ENCODE results near the gene SRCIN1.

Gene SRCIN1

GRCh38 chr17:38560503-38561318, 45.0 kb downstream of the SRCIN1 start:
- H3K27me3 ChIP-seq (ENCODE audit: control insufficient read depth, insufficient read depth, low read length) = peaks cover 66% of the 10 kb centered on the region
- H3K9ac ChIP-seq (ENCODE audit: low read length) = no peak overlapping the region
- H3K4me1 ChIP-seq (ENCODE audit: control insufficient read depth, insufficient read depth, low read length) = peaks cover 36% of the 10 kb centered on the region
- H3K9me3 ChIP-seq (ENCODE audit: control insufficient read depth, low read length) = no peaks in the 10 kb centered on the region
- no peaks in the 10 kb centered on the region for H3K36me3 ChIP-seq (ENCODE audit: control insufficient read depth, insufficient read depth, low read length)
- H3K4me3 ChIP-seq (ENCODE audit: low read length) = no peak overlapping the region

DNA sequence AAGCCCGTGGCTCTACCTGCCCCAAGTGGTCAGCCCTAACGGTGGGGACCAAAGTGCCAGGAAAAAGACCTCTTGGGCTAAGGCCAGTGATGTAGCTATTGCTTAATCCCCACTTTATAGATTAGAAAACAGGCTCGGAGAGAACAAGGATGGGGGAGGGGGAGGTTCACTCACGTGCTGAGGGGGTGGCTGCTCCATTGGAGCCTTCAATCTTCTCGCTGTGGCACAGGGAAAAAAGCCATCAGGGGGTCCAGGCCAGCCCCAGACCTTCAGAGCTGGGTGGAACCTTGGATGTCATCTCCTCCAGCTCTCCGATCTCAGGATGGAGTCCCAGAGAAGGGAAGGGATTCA, 45.9 kb downstream of the SRCIN1 start:
- no peaks in the 10 kb centered on the region for H3K9me3 ChIP-seq (ENCODE audit: control insufficient read depth, low read length)
- no peak overlapping the region for H3K9ac ChIP-seq (ENCODE audit: low read length)
- peaks cover 61% of the 10 kb centered on the region for H3K27me3 ChIP-seq (ENCODE audit: control insufficient read depth, insufficient read depth, low read length)
- H3K4me3 ChIP-seq (ENCODE audit: low read length) = peak overlapping the region; percentile 4
- no peaks in the 10 kb centered on the region for H3K36me3 ChIP-seq (ENCODE audit: control insufficient read depth, insufficient read depth, low read length)
- H3K4me1 ChIP-seq (ENCODE audit: control insufficient read depth, insufficient read depth, low read length) = peaks cover 36% of the 10 kb centered on the region

DNA sequence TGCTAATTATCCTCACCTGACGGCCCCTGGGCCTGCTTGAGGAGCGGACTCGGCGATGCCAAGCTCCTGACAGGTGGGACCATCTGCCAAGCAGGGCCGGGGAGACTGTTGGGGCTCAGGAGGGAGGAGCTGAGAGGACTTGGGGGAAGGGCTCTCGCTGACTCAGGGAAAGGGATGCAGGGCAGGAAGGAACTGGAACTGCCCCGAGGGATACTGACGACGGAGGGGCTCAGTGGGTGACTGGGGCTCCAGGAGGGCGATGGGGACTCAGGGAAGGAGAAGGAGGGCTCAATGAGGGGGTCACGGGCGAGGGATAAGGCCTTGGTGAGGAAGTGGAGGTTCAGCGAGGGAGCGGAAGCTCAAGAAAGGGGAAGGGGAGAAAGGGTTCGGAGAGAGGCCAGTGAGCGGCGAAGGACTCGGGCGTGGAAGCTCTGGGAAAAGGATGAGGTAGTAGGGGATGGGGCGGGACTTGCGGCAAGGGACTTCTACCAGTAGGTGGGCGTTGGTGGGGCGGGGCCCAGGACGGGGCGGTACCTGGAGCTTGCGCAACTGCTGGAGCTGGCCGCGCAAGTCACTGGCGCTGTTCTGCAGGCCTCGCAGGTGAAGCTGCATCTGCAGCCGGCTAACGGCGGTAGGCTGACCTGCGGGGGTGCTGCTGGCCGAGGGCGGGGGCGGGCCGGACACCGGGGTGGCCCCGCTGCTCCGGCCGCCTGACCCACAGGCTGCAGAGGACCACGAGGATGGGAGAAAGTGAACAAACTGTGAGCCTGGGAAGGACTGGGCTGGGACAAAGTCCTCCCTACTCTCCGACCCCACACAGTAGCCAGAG, 46.5 kb downstream of the SRCIN1 start:
- Histone ChIP-seq H3K4me3 (ENCODE audit: low read length) (peak overlapping the region; percentile 50), H3K9me3 (ENCODE audit: control insufficient read depth, low read length) (no peaks in the 10 kb centered on the region), H3K9ac (ENCODE audit: low read length) (peak overlapping the region; percentile 56), H3K4me1 (ENCODE audit: control insufficient read depth, insufficient read depth, low read length) (peaks cover 36% of the 10 kb centered on the region), H3K36me3 (ENCODE audit: control insufficient read depth, insufficient read depth, low read length) (no peaks in the 10 kb centered on the region), H3K27me3 (ENCODE audit: control insufficient read depth, insufficient read depth, low read length) (peaks cover 56% of the 10 kb centered on the region)

DNA sequence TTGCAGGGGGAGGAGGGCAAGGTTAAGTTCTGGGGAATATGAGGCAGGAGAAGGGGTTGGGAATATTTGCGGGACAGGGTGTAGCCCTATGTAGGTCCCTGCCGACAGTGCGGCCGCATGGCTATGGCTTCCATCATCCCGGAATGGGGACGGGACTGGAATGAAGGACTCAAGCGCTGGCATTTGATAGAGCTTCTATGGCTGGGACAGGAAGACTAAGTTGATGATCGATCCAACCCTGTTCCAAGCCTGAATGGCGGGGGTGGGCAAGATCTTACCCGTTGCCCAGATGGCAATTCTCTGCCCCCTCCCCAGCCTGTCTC, 47.1 kb downstream of the SRCIN1 start:
- Histone ChIP-seq H3K4me1 (ENCODE audit: control insufficient read depth, insufficient read depth, low read length) (peaks cover 36% of the 10 kb centered on the region), H3K36me3 (ENCODE audit: control insufficient read depth, insufficient read depth, low read length) (no peaks in the 10 kb centered on the region), H3K9ac (ENCODE audit: low read length) (peak overlapping the region; percentile 56), H3K9me3 (ENCODE audit: control insufficient read depth, low read length) (no peaks in the 10 kb centered on the region), H3K27me3 (ENCODE audit: control insufficient read depth, insufficient read depth, low read length) (peaks cover 51% of the 10 kb centered on the region), H3K4me3 (ENCODE audit: low read length) (peak overlapping the region; percentile 3)

DNA sequence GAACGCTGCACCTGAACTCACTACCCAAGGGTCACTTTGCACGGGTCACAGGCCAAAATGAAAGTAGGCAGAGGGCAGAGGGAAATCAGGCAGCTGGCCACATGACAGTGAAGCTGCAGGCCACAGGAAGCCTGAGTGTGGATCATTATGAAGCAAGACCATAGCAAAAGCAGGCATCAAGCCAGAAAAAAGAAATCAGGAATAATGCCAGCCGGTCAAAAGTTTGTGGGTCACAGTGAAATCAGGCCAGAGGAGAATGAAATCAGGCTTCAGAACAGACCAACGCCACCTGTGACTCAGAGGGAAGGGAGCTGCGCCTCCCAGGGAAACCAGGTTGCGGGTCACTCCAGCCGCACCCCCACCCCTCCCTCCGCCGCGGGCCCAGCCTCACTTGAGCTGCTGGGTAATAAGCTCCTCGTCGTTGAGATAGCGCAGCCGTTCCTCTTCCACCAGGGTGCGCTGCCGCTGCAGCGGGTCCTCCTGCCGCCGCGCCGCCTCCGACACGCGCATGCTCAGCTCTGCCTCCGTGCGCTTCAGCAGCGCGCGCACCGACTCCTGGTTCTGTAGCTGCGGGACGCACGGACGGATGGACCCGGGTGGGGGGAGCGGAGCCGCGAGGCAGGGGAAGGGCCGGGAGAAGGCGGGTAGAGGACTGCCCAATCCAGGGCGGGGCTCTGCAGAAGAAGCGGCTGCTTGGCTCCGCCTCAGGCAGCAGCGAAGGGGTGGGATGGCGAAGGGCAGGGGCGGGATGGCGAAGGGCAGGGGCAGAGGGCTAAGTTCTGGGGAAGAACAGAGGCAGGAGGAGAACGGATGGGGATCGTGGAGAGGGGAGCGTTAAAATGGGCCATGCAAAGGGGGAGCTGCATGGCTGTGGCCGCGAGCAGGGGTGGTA, 47.7 kb downstream of the SRCIN1 start:
- Histone ChIP-seq H3K9ac (ENCODE audit: low read length) (peak overlapping the region; percentile 30), H3K4me1 (ENCODE audit: control insufficient read depth, insufficient read depth, low read length) (peaks cover 36% of the 10 kb centered on the region), H3K27me3 (ENCODE audit: control insufficient read depth, insufficient read depth, low read length) (peaks cover 45% of the 10 kb centered on the region), H3K36me3 (ENCODE audit: control insufficient read depth, insufficient read depth, low read length) (no peaks in the 10 kb centered on the region), H3K4me3 (ENCODE audit: low read length) (peak overlapping the region; percentile 3), H3K9me3 (ENCODE audit: control insufficient read depth, low read length) (no peaks in the 10 kb centered on the region)

- H3K9ac ChIP-seq (ENCODE audit: low read length) = peak overlapping the region; percentile 30
- no peaks in the 10 kb centered on the region for H3K9me3 ChIP-seq (ENCODE audit: control insufficient read depth, low read length)
- peaks cover 36% of the 10 kb centered on the region for H3K4me1 ChIP-seq (ENCODE audit: control insufficient read depth, insufficient read depth, low read length)
- peaks cover 38% of the 10 kb centered on the region for H3K27me3 ChIP-seq (ENCODE audit: control insufficient read depth, insufficient read depth, low read length)
- no peaks in the 10 kb centered on the region for H3K36me3 ChIP-seq (ENCODE audit: control insufficient read depth, insufficient read depth, low read length)
- no peak overlapping the region for H3K4me3 ChIP-seq (ENCODE audit: low read length)
These were observed 48.4 kb downstream of the SRCIN1 start for GRCh38 chr17:38557396-38557795.

GRCh38 chr17:38556239-38556638, 49.5 kb downstream of the SRCIN1 start:
- Histone ChIP-seq H3K9me3 (ENCODE audit: control insufficient read depth, low read length) (no peaks in the 10 kb centered on the region), H3K36me3 (ENCODE audit: control insufficient read depth, insufficient read depth, low read length) (no peaks in the 10 kb centered on the region), H3K4me1 (ENCODE audit: control insufficient read depth, insufficient read depth, low read length) (peaks cover 36% of the 10 kb centered on the region), H3K9ac (ENCODE audit: low read length) (no peak overlapping the region), H3K27me3 (ENCODE audit: control insufficient read depth, insufficient read depth, low read length) (peaks cover 26% of the 10 kb centered on the region), H3K4me3 (ENCODE audit: low read length) (no peak overlapping the region)

- Histone ChIP-seq H3K9me3 (ENCODE audit: control insufficient read depth, low read length) (no peaks in the 10 kb centered on the region), H3K9ac (ENCODE audit: low read length) (no peak overlapping the region), H3K4me1 (ENCODE audit: control insufficient read depth, insufficient read depth, low read length) (peaks cover 35% of the 10 kb centered on the region), H3K27me3 (ENCODE audit: control insufficient read depth, insufficient read depth, low read length) (peaks cover 11% of the 10 kb centered on the region), H3K4me3 (ENCODE audit: low read length) (no peak overlapping the region), H3K36me3 (ENCODE audit: control insufficient read depth, insufficient read depth, low read length) (no peaks in the 10 kb centered on the region)
These were observed 51.1 kb downstream of the SRCIN1 start for GRCh38 chr17:38554430-38555350.

- Histone ChIP-seq H3K4me1 (ENCODE audit: control insufficient read depth, insufficient read depth, low read length) (peaks cover 11% of the 10 kb centered on the region), H3K9ac (ENCODE audit: low read length) (no peak overlapping the region), H3K9me3 (ENCODE audit: control insufficient read depth, low read length) (no peaks in the 10 kb centered on the region), H3K4me3 (ENCODE audit: low read length) (no peak overlapping the region), H3K27me3 (ENCODE audit: control insufficient read depth, insufficient read depth, low read length) (no peaks in the 10 kb centered on the region), H3K36me3 (ENCODE audit: control insufficient read depth, insufficient read depth, low read length) (no peaks in the 10 kb centered on the region)
These were observed 53.4 kb downstream of the SRCIN1 start for GRCh38 chr17:38552343-38552742.

- Histone ChIP-seq H3K36me3 (ENCODE audit: control insufficient read depth, insufficient read depth, low read length) (no peaks in the 10 kb centered on the region), H3K9ac (ENCODE audit: low read length) (no peak overlapping the region), H3K4me3 (ENCODE audit: low read length) (no peak overlapping the region), H3K27me3 (ENCODE audit: control insufficient read depth, insufficient read depth, low read length) (peaks cover 8% of the 10 kb centered on the region), H3K4me1 (ENCODE audit: control insufficient read depth, insufficient read depth, low read length) (peaks cover 5% of the 10 kb centered on the region), H3K9me3 (ENCODE audit: control insufficient read depth, low read length) (no peaks in the 10 kb centered on the region)
These were observed 54.6 kb downstream of the SRCIN1 start for GRCh38 chr17:38551121-38551520.

DNA sequence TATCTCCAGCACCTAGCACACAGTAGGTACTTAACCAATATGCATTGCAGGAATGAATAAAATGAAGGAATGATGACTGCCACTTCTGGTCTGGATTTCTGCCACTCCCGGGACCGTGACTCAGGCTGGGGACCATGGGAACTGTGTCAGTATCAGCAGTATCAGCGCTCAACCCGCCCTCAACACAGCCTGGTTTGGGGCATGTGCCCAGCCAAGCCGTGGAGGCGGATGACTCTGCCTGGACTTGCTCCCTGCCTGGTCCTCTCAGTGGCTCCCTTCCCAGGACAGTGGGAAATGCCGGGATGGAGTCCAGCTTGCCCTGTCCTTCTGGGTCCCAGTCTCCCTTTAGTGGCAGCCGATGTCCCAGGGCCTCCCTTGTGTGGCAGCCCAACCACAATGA, 55.1 kb downstream of the SRCIN1 start:
- Histone ChIP-seq H3K4me1 (ENCODE audit: control insufficient read depth, insufficient read depth, low read length) (peaks cover 5% of the 10 kb centered on the region), H3K4me3 (ENCODE audit: low read length) (no peak overlapping the region), H3K27me3 (ENCODE audit: control insufficient read depth, insufficient read depth, low read length) (peaks cover 8% of the 10 kb centered on the region), H3K9ac (ENCODE audit: low read length) (no peak overlapping the region), H3K36me3 (ENCODE audit: control insufficient read depth, insufficient read depth, low read length) (no peaks in the 10 kb centered on the region), H3K9me3 (ENCODE audit: control insufficient read depth, low read length) (no peaks in the 10 kb centered on the region)

Measured in mucosa of stomach (tissue), 1 donor.